Liver (tissue), 3 donors: ENCODE results near the gene TMEM44.

ENCODE experiments used
- ATF3 ChIP-seq: IDR thresholded peaks from 2 replicates; pipeline ENCODE4 v1.6.1; 2016; ENCODE audit warnings: antibody characterized with exemption
- CTCF ChIP-seq: fragments of 150-350 bp; IDR thresholded peaks from 2 replicates; pipeline ENCODE4 v1.5.1; 2017; ENCODE audit warnings: improper control_type of control experiment, low read depth, low read length; ENCODE audit not compliant: missing input control
- EGR1 ChIP-seq, 2 donors: IDR thresholded peaks; 2 replicates each; pipeline ENCODE4 v1.6.1; 2016 to 2018; ENCODE audit warnings: antibody characterized with exemption in 2 of 2, low read depth in 2 of 2
- FOXA1 ChIP-seq: IDR thresholded peaks from 2 replicates; pipeline ENCODE4 v1.6.1; 2016; ENCODE audit warnings: antibody characterized with exemption
- JUND ChIP-seq, 2 donors: IDR thresholded peaks; 2 replicates each; pipeline ENCODE4 v1.6.1; 2016; ENCODE audit warnings: antibody characterized with exemption in 2 of 2
- RAD21 ChIP-seq, 2 donors: IDR thresholded peaks; 2 replicates each; pipeline ENCODE4 v1.6.1; 2016; ENCODE audit warnings: antibody characterized with exemption in 2 of 2, mild to moderate bottlenecking in 2 of 2
- REST ChIP-seq: IDR thresholded peaks from 2 replicates; pipeline ENCODE4 v1.6.1; 2016; ENCODE audit warnings: antibody characterized with exemption, mild to moderate bottlenecking
- TAF1 ChIP-seq: conservative IDR thresholded peaks from 2 replicates; pipeline ENCODE4 v1.6.1; 2016; ENCODE audit warnings: antibody characterized with exemption, mild to moderate bottlenecking
- YY1 ChIP-seq: IDR thresholded peaks from 2 replicates; pipeline ENCODE4 v1.6.1; 2016; ENCODE audit warnings: antibody characterized with exemption, mild to moderate bottlenecking
- TF ChIP-seq, protein P1 (sequence below): IDR thresholded peaks from 2 replicates; pipeline ENCODE4 v1.6.1; 2016; ENCODE audit warnings: antibody characterized with exemption
- TF ChIP-seq, protein P2 (sequence below): IDR thresholded peaks from 2 replicates; pipeline ENCODE4 v1.6.1; 2016; ENCODE audit warnings: antibody characterized with exemption
- donor health status: healthy.
- donor health status: healthy.

GRCh38 chr3:194633349-194634004 lies at the start of gene TMEM44:
- peak; percentile 35 for TF ChIP-seq CTCF
- TF ChIP-seq YY1, result no peak
- TF ChIP-seq, protein P1, sequence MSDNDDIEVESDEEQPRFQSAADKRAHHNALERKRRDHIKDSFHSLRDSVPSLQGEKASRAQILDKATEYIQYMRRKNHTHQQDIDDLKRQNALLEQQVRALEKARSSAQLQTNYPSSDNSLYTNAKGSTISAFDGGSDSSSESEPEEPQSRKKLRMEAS, result peak; percentile 40
- TF ChIP-seq, protein P2, sequence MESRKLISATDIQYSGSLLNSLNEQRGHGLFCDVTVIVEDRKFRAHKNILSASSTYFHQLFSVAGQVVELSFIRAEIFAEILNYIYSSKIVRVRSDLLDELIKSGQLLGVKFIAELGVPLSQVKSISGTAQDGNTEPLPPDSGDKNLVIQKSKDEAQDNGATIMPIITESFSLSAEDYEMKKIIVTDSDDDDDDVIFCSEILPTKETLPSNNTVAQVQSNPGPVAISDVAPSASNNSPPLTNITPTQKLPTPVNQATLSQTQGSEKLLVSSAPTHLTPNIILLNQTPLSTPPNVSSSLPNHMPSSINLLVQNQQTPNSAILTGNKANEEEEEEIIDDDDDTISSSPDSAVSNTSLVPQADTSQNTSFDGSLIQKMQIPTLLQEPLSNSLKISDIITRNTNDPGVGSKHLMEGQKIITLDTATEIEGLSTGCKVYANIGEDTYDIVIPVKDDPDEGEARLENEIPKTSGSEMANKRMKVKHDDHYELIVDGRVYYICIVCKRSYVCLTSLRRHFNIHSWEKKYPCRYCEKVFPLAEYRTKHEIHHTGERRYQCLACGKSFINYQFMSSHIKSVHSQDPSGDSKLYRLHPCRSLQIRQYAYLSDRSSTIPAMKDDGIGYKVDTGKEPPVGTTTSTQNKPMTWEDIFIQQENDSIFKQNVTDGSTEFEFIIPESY, result no peak
- peak in 1 of 2 donors; percentile 29 for TF ChIP-seq RAD21 (IDR thresholded peaks at IDR 0.05)
- no peak for TF ChIP-seq ATF3
- TF ChIP-seq FOXA1, result no peak
- TF ChIP-seq JUND (IDR thresholded peaks at IDR 0.05), result no peak
- no peak for TF ChIP-seq REST
- TF ChIP-seq EGR1 (IDR thresholded peaks at IDR 0.05; ENCODE audit: low read depth in 2 of 2), result no peak
- TF ChIP-seq TAF1, result no peak
